Measurements from ENCODE around the gene LPCAT3. TPM values are rescaled to one million over a fixed set of nuclear protein-coding genes. Genes with fewer than 3 reads are reported as not detected.
"Not testable (repeated sequence)": the region's sequence is repeated elsewhere in the genome, so short reads cannot be mapped to it uniquely, and the experiment has no call there.

LPCAT3 gene
- total RNA-seq = 10 to 100 TPM; 17.0 to 18.5 TPM
- 10 to 100 TPM; 17.0 to 22.7 (median 19.9) TPM for polyA plus RNA-seq
- total RNA-seq = 11.7 to 23.5 (median 16.3) reads per million in 6 experiments

GRCh38 chr12:7018350-7019042, at the start of gene LPCAT3:
LPCAT3 (minus strand) TSS chr12:7018476; CDS start chr12:7018424, 52 bp downstream.
- peaks cover 20 to 40% (median 31%) of the 10 kb centered on the region in 4 donors for H3K4me1 Mint-ChIP-seq
- H3K27me3 Mint-ChIP-seq = no peaks in the 10 kb centered on the region
- peak within 1 kb of the TSS; percentile 90 to 98 (median 94) for H3K4me3 Mint-ChIP-seq
- ATAC-seq (peak; percentile 94 to 95), DNase-seq (peak; percentile 92 to 99 (median 98))
- peaks cover 0 to 11% (median 0%) of the 10 kb centered on the region in 3 donors for H3K36me3 Mint-ChIP-seq
- POLR2A ChIA-PET = interaction anchor here (0.7 to 2.6 kb wide), 15 partner anchors 17 to 167 kb away, joined by 3 to 19 read pairs (median 4); partner anchors contain the start of genes ATN1, C12orf57, CDCA3 and EMG1
- H3K9me3 Mint-ChIP-seq = no peaks in the 10 kb centered on the region
- peak within 1 kb of the TSS; percentile 81 to 97 (median 94) for H3K27ac Mint-ChIP-seq

GRCh38 chr12:7067096-7067495, 48.8 kb upstream of the LPCAT3 start:
- Mint-ChIP-seq H3K27me3 (peaks cover 0 to 14% (median 2%) of the 10 kb centered on the region in 5 donors), H3K36me3 (no peaks in the 10 kb centered on the region), H3K4me3 (no peak overlapping the region), H3K9me3 (no peaks in the 10 kb centered on the region), H3K4me1 (no peaks in the 10 kb centered on the region), H3K27ac (peak overlapping the region in 1 of 10 donors; percentile 31)
- ATAC-seq (no peak), DNase-seq (no peak)
- POLR2A ChIA-PET = no interaction called here

- DNase-seq (no peak), ATAC-seq (no peak)
- no peaks in the 10 kb centered on the region for H3K4me1 Mint-ChIP-seq
- H3K27me3 Mint-ChIP-seq = peaks cover 2 to 14% (median 2%) of the 10 kb centered on the region in 5 donors
- no peaks in the 10 kb centered on the region for H3K9me3 Mint-ChIP-seq
- no peak overlapping the region for H3K27ac Mint-ChIP-seq
- no peak overlapping the region for H3K4me3 Mint-ChIP-seq
- POLR2A ChIA-PET = no interaction called here
- H3K36me3 Mint-ChIP-seq = no peaks in the 10 kb centered on the region
Observed at GRCh38 chr12:7066596-7066995, 48.3 kb upstream of the LPCAT3 start.

- POLR2A ChIA-PET = no interaction called here
- H3K4me3 Mint-ChIP-seq = no peak overlapping the region
- no peak for ATAC-seq
Observed at GRCh38 chr12:7065073-7065623, 46.9 kb upstream of the LPCAT3 start.

GRCh38 chr12:7064516-7064915, 46.2 kb upstream of the LPCAT3 start:
- no peak for ATAC-seq
- H3K4me3 Mint-ChIP-seq = no peak overlapping the region
- H3K36me3 Mint-ChIP-seq = no peaks in the 10 kb centered on the region
- no peaks in the 10 kb centered on the region for H3K4me1 Mint-ChIP-seq
- H3K27me3 Mint-ChIP-seq = peaks cover 8 to 19% (median 17%) of the 10 kb centered on the region in 5 donors
- POLR2A ChIA-PET = no interaction called here
- no peak overlapping the region for H3K27ac Mint-ChIP-seq
- no peaks in the 10 kb centered on the region for H3K9me3 Mint-ChIP-seq
- no peak for DNase-seq

More at GRCh38 chr12:7065073-7065623, 46.9 kb upstream of the LPCAT3 start:
- Mint-ChIP-seq H3K9me3 (no peaks in the 10 kb centered on the region), H3K36me3 (no peaks in the 10 kb centered on the region), H3K27me3 (peaks cover 5 to 18% (median 11%) of the 10 kb centered on the region in 5 donors), H3K27ac (no peak overlapping the region), H3K4me1 (no peaks in the 10 kb centered on the region)
- DNase-seq = no peak

- H3K27ac Mint-ChIP-seq = no peak overlapping the region
- POLR2A ChIA-PET = no interaction called here
- no peak overlapping the region for H3K4me3 Mint-ChIP-seq
- ATAC-seq (no peak), DNase-seq (no peak)
- H3K9me3 Mint-ChIP-seq = no peaks in the 10 kb centered on the region
- H3K36me3 Mint-ChIP-seq = no peaks in the 10 kb centered on the region
- peaks cover 8 to 29% (median 18%) of the 10 kb centered on the region in 5 donors for H3K27me3 Mint-ChIP-seq
- H3K4me1 Mint-ChIP-seq = no peaks in the 10 kb centered on the region
Observed at GRCh38 chr12:7061596-7061995, 43.3 kb upstream of the LPCAT3 start.

- ATAC-seq = no peak
- Mint-ChIP-seq H3K4me1 (no peaks in the 10 kb centered on the region), H3K9me3 (no peaks in the 10 kb centered on the region), H3K36me3 (no peaks in the 10 kb centered on the region), H3K4me3 (no peak overlapping the region), H3K27ac (no peak overlapping the region), H3K27me3 (peaks cover 8 to 29% (median 18%) of the 10 kb centered on the region in 5 donors)
- POLR2A ChIA-PET = no interaction called here
- DNase-seq = no peak
Observed at GRCh38 chr12:7061138-7061537, 42.9 kb upstream of the LPCAT3 start.

- ATAC-seq (no peak), DNase-seq (no peak)
- no peak within 1 kb of the TSS for H3K4me3 Mint-ChIP-seq
- H3K36me3 Mint-ChIP-seq = no peaks in the 10 kb centered on the region
- POLR2A ChIA-PET = no interaction called here
- H3K27me3 Mint-ChIP-seq = peaks cover 6 to 29% (median 18%) of the 10 kb centered on the region in 5 donors
- H3K27ac Mint-ChIP-seq = no peak within 1 kb of the TSS
- no peaks in the 10 kb centered on the region for H3K4me1 Mint-ChIP-seq
- H3K9me3 Mint-ChIP-seq = no peaks in the 10 kb centered on the region
Observed at GRCh38 chr12:7060353-7060954, 42.2 kb upstream of the LPCAT3 start, which contains the start of gene C1S. C1S (plus strand) TSS chr12:7060718; CDS start chr12:7061913, 1,195 bp downstream.

- no peak overlapping the region for H3K4me3 Mint-ChIP-seq
- H3K27me3 Mint-ChIP-seq = peaks cover 6 to 29% (median 22%) of the 10 kb centered on the region in 5 donors
- no peaks in the 10 kb centered on the region for H3K36me3 Mint-ChIP-seq
- no peaks in the 10 kb centered on the region for H3K9me3 Mint-ChIP-seq
- no peak for DNase-seq
- H3K27ac Mint-ChIP-seq = no peak overlapping the region
- no peak for ATAC-seq
- POLR2A ChIA-PET = no interaction called here
- no peaks in the 10 kb centered on the region for H3K4me1 Mint-ChIP-seq
Observed at GRCh38 chr12:7059780-7060179, 41.5 kb upstream of the LPCAT3 start.

GRCh38 chr12:7058850-7059395, 40.6 kb upstream of the LPCAT3 start:
- POLR2A ChIA-PET = no interaction called here
- DNase-seq = no peak
- Mint-ChIP-seq H3K36me3 (no peaks in the 10 kb centered on the region), H3K27me3 (peaks cover 6 to 29% (median 27%) of the 10 kb centered on the region in 5 donors), H3K4me3 (no peak overlapping the region), H3K4me1 (no peaks in the 10 kb centered on the region), H3K9me3 (no peaks in the 10 kb centered on the region), H3K27ac (no peak overlapping the region)
- no peak for ATAC-seq

- no peak overlapping the region for H3K4me3 Mint-ChIP-seq
- H3K27me3 Mint-ChIP-seq = peaks cover 6 to 29% (median 27%) of the 10 kb centered on the region in 5 donors
- no peak overlapping the region for H3K27ac Mint-ChIP-seq
- POLR2A ChIA-PET = no interaction called here
- no peaks in the 10 kb centered on the region for H3K36me3 Mint-ChIP-seq
- H3K9me3 Mint-ChIP-seq = no peaks in the 10 kb centered on the region
- H3K4me1 Mint-ChIP-seq = no peaks in the 10 kb centered on the region
- ATAC-seq = no peak
- DNase-seq = no peak
Observed at GRCh38 chr12:7058163-7058845, 40.0 kb upstream of the LPCAT3 start.

- H3K4me3 Mint-ChIP-seq, H3K36me3 Mint-ChIP-seq, ATAC-seq, POLR2A ChIA-PET, H3K9me3 Mint-ChIP-seq, H3K4me1 Mint-ChIP-seq, DNase-seq, H3K27ac Mint-ChIP-seq: not testable (repeated sequence)
- H3K27me3 Mint-ChIP-seq = peaks cover 3 to 30% (median 19%) of the 10 kb centered on the region in 5 donors
Observed at GRCh38 chr12:7055736-7056135, 37.5 kb upstream of the LPCAT3 start.

All from naive thymus-derived CD8-positive, alpha-beta T cell (primary cell).